Activated naive CD8-positive, alpha-beta T cell treated with anti-CD3 and anti-CD28 coated beads for 36 hours (primary cell): Measurements from ENCODE around the gene FAM174B. TPM values are rescaled to one million over a fixed set of nuclear protein-coding genes. Genes with fewer than 3 reads are reported as not detected.

Source experiments
- DNase-seq: peaks from one replicate; pipeline ENCODE4 v3.0.0; 2021
- H3K27ac Mint-ChIP-seq: one replicate; pipeline ENCODE4 v1.8.0; 2022; ENCODE audit warnings: mild to moderate bottlenecking, moderate library complexity, mixed read lengths
- H3K27me3 Mint-ChIP-seq: one replicate; pipeline ENCODE4 v1.8.0; 2022; ENCODE audit warnings: mild to moderate bottlenecking, mixed read lengths
- H3K36me3 Mint-ChIP-seq: one replicate; pipeline ENCODE4 v1.8.0; 2021; ENCODE audit warnings: mild to moderate bottlenecking, mixed read lengths
- H3K4me1 Mint-ChIP-seq: one replicate; pipeline ENCODE4 v1.8.0; 2021; ENCODE audit warnings: mixed read lengths
- H3K4me3 Mint-ChIP-seq: one replicate; pipeline ENCODE4 v1.8.0; 2022; ENCODE audit warnings: mild to moderate bottlenecking, moderate library complexity, mixed read lengths
- H3K9me3 Mint-ChIP-seq: one replicate; pipeline ENCODE4 v1.8.0; 2022; ENCODE audit warnings: mixed read lengths
- total RNA-seq, 2 experiments: library from RNA; stranded (reverse); gene quantifications; one replicate each; pipeline ENCODE4 v1.2.3, GENCODE V29; 2021

Gene FAM174B
- total RNA-seq, 2 experiments from 2014 or later, result 5.7 to 6.4 TPM

- Mint-ChIP-seq H3K27me3 (no peaks in the 10 kb centered on the region), H3K36me3 (no peaks in the 10 kb centered on the region), H3K4me3 (no peak overlapping the region), H3K9me3 (no peaks in the 10 kb centered on the region), H3K4me1 (no peaks in the 10 kb centered on the region), H3K27ac (no peak overlapping the region)
- no peak for DNase-seq
Observed at GRCh38 chr15:92586966-92587365, 68.6 kb downstream of the FAM174B start.

DNA sequence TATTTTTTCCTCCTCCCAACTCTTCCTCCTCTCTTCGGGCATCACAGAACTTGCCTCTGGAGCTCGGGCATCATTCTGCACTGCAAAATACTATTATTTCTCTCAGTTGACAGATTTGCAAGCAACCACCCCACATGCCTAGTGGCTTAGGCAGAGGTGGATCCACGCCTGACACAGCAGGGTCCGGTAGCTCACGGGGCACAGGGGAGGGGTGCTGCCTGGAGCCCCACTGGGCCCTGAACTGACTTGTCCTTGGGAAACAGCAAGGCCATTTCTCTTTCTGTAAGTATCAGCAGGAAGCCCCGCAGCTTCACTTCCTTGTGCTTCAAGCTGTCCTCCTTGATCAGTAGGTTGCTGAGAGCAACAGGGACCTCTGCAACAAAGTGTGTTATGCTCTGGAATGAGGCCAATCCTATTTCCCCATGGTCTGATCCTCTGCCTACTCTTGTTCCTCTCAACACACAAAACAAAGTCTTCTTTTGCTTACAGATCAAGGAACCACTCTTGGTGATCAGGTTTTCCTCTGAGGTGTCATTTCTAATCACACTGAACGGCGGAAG is 69.1 kb downstream of the FAM174B start:
- H3K36me3 Mint-ChIP-seq, result no peaks in the 10 kb centered on the region
- no peaks in the 10 kb centered on the region for H3K27me3 Mint-ChIP-seq
- H3K4me1 Mint-ChIP-seq, result no peaks in the 10 kb centered on the region
- no peak overlapping the region for H3K4me3 Mint-ChIP-seq
- no peak for DNase-seq
- no peaks in the 10 kb centered on the region for H3K9me3 Mint-ChIP-seq
- H3K27ac Mint-ChIP-seq, result no peak overlapping the region

DNA sequence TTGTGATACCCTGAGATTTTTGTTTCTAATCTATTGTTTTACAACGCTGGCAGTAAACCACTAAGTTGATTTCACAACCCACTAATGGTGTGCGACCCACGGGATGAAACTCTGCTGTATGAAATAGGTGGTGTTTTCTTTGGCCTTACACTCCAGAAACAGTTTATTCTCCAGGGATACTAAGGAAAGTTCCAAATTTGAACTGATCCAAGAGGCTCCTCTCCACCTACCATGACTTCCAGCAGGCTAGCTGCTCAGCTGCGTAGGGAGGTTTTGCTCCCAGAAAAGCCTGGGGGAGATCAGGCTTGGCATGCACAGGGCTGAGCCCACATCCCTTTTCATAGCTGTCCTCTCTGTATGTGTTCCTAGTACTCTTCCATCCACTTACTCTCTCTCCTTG is 71.5 kb downstream of the FAM174B start:
- Mint-ChIP-seq H3K36me3 (no peaks in the 10 kb centered on the region), H3K4me3 (no peak overlapping the region), H3K9me3 (no peaks in the 10 kb centered on the region), H3K27ac (no peak overlapping the region), H3K27me3 (peaks cover 4% of the 10 kb centered on the region), H3K4me1 (no peaks in the 10 kb centered on the region)
- no peak for DNase-seq

GRCh38 chr15:92583096-92584034 is 72.2 kb downstream of the FAM174B start:
- Mint-ChIP-seq H3K4me1 (no peaks in the 10 kb centered on the region), H3K36me3 (no peaks in the 10 kb centered on the region), H3K4me3 (no peak overlapping the region), H3K27ac (no peak overlapping the region), H3K27me3 (peaks cover 4% of the 10 kb centered on the region), H3K9me3 (no peaks in the 10 kb centered on the region)
- DNase-seq, result no peak

GRCh38 chr15:92582206-92582605 is 73.4 kb downstream of the FAM174B start:
- no peak for DNase-seq
- Mint-ChIP-seq H3K4me1 (no peaks in the 10 kb centered on the region), H3K9me3 (no peaks in the 10 kb centered on the region), H3K27me3 (peaks cover 4% of the 10 kb centered on the region), H3K36me3 (no peaks in the 10 kb centered on the region), H3K27ac (no peak overlapping the region), H3K4me3 (no peak overlapping the region)

GRCh38 chr15:92580933-92581445 is 74.6 kb downstream of the FAM174B start:
- peaks cover 4% of the 10 kb centered on the region for H3K27me3 Mint-ChIP-seq
- no peak overlapping the region for H3K27ac Mint-ChIP-seq
- H3K9me3 Mint-ChIP-seq, result no peaks in the 10 kb centered on the region
- H3K36me3 Mint-ChIP-seq, result no peaks in the 10 kb centered on the region
- H3K4me1 Mint-ChIP-seq, result no peaks in the 10 kb centered on the region
- DNase-seq, result no peak
- H3K4me3 Mint-ChIP-seq, result no peak overlapping the region

DNA sequence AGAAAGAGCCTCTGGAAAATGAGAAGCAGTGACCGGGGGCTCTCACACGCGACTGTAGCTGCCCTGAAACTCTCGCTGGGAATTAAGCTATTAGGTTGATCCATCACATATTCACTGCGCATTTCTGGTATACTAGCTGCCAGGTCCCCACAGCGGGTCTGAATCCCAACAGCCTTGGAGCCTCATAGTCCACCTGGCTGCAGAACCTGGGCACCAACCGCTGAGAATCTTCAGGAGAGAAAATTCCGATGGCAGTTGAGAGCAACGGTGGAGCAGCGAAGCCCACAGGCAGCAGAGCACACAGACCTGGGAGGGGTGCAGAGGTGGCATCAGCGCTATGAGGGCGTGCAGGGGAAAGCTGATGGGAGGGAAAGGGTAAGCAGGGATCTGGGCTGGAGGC is 75.1 kb downstream of the FAM174B start:
- no peak overlapping the region for H3K27ac Mint-ChIP-seq
- H3K36me3 Mint-ChIP-seq, result no peaks in the 10 kb centered on the region
- H3K4me3 Mint-ChIP-seq, result no peak overlapping the region
- DNase-seq, result no peak
- H3K4me1 Mint-ChIP-seq, result no peaks in the 10 kb centered on the region
- H3K9me3 Mint-ChIP-seq, result no peaks in the 10 kb centered on the region
- peaks cover 4% of the 10 kb centered on the region for H3K27me3 Mint-ChIP-seq

DNA sequence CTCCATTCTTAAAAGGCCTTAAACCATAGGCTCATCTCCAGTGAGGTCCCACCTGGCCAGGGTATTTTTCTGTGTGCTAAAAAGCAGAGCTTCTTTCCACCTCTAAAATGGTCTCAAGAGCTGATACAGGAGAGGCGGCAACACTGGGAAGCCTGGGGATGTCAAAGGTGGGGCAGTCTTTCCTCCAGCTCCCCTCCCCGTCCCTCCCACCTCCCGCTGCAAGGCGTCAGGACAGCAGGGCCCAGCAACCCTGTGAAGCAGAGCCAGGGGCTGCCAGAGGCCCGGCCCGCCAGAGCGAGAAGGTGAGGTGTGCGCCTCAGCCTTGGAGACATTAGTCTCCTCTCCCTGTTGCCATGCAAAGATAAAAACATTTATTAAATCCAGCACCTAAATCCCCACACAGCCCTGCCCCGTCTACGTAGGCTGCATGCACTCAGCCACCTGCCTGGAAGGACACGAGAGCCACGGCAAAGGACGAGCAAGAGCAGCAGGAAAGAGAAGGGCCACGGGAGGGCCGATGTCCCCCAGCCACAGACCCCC is 75.6 kb downstream of the FAM174B start:
- Mint-ChIP-seq H3K27me3 (peaks cover 4% of the 10 kb centered on the region), H3K4me3 (no peak overlapping the region), H3K9me3 (no peaks in the 10 kb centered on the region), H3K27ac (no peak overlapping the region), H3K4me1 (no peaks in the 10 kb centered on the region), H3K36me3 (no peaks in the 10 kb centered on the region)
- DNase-seq, result no peak

- no peak for DNase-seq
- no peak overlapping the region for H3K4me3 Mint-ChIP-seq
- H3K4me1 Mint-ChIP-seq, result no peaks in the 10 kb centered on the region
- peaks cover 4% of the 10 kb centered on the region for H3K27me3 Mint-ChIP-seq
- H3K27ac Mint-ChIP-seq, result no peak overlapping the region
- no peaks in the 10 kb centered on the region for H3K36me3 Mint-ChIP-seq
- H3K9me3 Mint-ChIP-seq, result no peaks in the 10 kb centered on the region
Observed at GRCh38 chr15:92579486-92579885, 76.1 kb downstream of the FAM174B start.

- no peak for DNase-seq
- no peak overlapping the region for H3K4me3 Mint-ChIP-seq
- no peaks in the 10 kb centered on the region for H3K36me3 Mint-ChIP-seq
- H3K27ac Mint-ChIP-seq, result no peak overlapping the region
- no peaks in the 10 kb centered on the region for H3K4me1 Mint-ChIP-seq
- H3K27me3 Mint-ChIP-seq, result peaks cover 4% of the 10 kb centered on the region
- no peaks in the 10 kb centered on the region for H3K9me3 Mint-ChIP-seq
Observed at GRCh38 chr15:92578096-92578835, 77.3 kb downstream of the FAM174B start.

DNA sequence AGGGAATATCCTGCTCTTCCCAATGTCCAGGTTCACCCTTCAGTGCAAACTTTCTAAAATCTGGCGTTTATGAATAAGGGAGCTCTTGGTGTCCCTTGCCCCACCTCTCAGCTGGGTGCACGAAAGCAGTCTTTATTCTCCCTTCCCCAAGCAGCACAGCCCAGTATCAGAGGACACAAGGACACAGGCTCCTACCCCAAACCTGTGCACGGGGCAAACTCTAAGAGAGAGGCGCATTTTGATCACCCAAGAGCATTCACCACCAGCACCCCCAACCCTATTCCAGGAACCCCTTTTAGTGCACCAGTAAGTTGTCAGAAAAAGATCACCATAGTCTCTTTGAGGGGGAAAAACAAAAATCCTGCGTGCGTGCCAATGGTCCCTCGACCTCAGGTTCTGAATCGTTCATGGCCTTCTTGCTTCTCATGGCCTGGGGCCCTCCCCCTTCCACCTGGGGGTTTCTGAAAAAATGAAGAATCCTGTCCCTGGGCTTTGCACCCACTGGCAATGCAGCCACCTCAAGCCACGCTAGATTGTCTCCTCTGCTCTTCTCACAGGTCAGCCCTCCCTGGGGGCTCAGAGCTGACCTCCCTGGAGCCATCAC is 78.9 kb downstream of the FAM174B start:
- peaks cover 4% of the 10 kb centered on the region for H3K27me3 Mint-ChIP-seq
- no peaks in the 10 kb centered on the region for H3K9me3 Mint-ChIP-seq
- H3K4me1 Mint-ChIP-seq, result no peaks in the 10 kb centered on the region
- DNase-seq, result no peak
- H3K4me3 Mint-ChIP-seq, result no peak overlapping the region
- no peak overlapping the region for H3K27ac Mint-ChIP-seq
- no peaks in the 10 kb centered on the region for H3K36me3 Mint-ChIP-seq

GRCh38 chr15:92574566-92574965 is 81.0 kb downstream of the FAM174B start:
- Mint-ChIP-seq H3K4me3 (no peak overlapping the region), H3K4me1 (no peaks in the 10 kb centered on the region), H3K27me3 (no peaks in the 10 kb centered on the region), H3K9me3 (no peaks in the 10 kb centered on the region), H3K36me3 (no peaks in the 10 kb centered on the region), H3K27ac (no peak overlapping the region)
- no peak for DNase-seq

DNA sequence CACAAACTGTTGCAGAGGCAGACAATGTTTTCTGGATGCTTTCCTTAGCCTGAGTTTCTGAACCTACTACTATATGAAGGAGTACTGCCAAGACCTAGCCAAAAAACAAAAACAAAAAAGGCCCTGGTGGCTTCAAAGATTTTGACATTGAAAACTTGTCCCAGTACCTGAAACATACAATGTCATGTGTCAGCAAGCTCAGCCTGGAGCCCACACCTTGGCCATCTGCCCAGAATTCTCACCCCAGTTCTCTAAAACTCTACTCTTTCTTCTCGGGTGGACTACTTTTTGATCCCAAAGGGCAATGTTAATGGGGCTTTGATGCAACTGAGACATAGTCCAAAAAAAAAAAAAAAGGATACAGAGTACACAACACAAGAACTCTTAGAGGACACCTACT is 81.4 kb downstream of the FAM174B start:
- Mint-ChIP-seq H3K4me1 (no peaks in the 10 kb centered on the region), H3K36me3 (no peaks in the 10 kb centered on the region), H3K9me3 (no peaks in the 10 kb centered on the region), H3K4me3 (no peak overlapping the region), H3K27me3 (no peaks in the 10 kb centered on the region), H3K27ac (no peak overlapping the region)
- DNase-seq, result no peak

DNA sequence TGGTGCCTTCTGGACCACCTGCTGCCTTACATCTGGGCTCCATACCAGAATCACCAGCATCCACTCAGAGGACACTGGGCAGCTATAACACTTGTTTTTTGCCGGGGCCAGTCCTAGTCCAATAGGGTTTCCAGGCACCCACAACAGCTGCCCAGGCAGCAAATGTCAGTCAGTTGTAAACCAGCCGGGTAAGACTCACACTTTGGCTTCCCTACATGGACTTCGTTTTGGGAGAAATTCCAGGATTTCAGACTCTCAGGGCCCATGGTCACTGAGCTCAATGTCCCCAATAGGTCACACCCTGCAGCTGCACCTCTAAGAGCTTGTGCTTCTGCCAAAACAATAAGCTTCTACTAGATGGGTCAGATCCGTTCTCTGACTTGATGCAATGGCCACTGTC is 83.8 kb downstream of the FAM174B start:
- DNase-seq, result no peak
- Mint-ChIP-seq H3K4me3 (no peak overlapping the region), H3K9me3 (no peaks in the 10 kb centered on the region), H3K4me1 (no peaks in the 10 kb centered on the region), H3K36me3 (no peaks in the 10 kb centered on the region), H3K27ac (no peak overlapping the region), H3K27me3 (peaks cover 4% of the 10 kb centered on the region)

DNA sequence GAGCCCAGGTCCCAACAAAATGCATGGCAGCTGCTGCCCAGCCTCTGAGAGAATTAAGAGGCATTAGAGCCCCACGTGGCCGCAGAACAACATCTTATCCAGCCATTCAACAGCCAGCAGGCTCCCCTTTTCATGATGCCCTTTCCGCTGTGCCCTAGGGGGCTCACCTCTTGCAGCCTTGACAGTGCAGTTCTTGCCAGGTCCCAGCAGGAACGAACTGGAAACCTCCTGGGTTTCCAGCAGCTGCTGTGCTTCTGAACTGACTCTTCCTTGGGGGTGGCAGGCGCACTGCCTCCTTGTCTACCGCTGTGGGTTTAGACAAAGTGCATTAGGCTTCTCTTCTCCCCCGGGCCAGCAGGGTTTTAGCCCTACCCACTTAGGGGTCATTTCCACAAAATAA is 85.2 kb downstream of the FAM174B start:
- Mint-ChIP-seq H3K4me3 (no peak overlapping the region), H3K27ac (no peak overlapping the region), H3K4me1 (no peaks in the 10 kb centered on the region), H3K27me3 (peaks cover 4% of the 10 kb centered on the region), H3K9me3 (no peaks in the 10 kb centered on the region), H3K36me3 (no peaks in the 10 kb centered on the region)
- no peak for DNase-seq
